ENCODE data around the gene F2.

The F2 gene

GRCh38 chr11:46718155-46719019 is 626 bp upstream of the F2 start:
- DNase-seq (ENCODE audit: low read depth), result no peak

DNA sequence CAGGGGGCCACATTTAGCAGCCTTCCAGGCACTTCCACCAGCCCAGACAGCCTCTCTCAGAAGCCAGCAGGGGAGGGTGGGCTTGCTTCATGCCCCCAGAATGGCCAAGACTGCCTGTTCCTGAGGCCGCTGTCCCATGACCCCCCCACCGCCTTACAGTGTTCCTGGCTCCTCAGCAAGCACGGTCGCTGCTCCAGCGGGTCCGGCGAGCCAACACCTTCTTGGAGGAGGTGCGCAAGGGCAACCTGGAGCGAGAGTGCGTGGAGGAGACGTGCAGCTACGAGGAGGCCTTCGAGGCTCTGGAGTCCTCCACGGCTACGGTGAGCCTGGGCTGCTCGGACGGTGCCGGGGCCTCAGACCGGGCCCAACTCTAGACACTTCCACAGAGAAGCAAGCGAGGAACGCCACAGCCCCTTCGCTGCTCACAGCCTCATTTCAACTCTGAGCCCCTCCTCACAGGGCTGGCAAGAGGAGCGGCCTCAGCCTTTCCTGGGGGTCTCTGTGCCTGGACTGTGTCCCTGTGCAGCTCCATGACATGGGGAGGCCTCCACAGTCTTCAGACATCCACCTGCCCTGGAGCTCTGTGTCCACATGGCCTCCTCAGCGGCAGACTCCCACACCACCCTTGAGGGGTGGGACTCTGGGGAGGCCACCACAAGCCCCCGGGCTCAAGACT is 668 bp downstream of the F2 start:
- no peak for DNase-seq (ENCODE audit: low read depth)

DNA sequence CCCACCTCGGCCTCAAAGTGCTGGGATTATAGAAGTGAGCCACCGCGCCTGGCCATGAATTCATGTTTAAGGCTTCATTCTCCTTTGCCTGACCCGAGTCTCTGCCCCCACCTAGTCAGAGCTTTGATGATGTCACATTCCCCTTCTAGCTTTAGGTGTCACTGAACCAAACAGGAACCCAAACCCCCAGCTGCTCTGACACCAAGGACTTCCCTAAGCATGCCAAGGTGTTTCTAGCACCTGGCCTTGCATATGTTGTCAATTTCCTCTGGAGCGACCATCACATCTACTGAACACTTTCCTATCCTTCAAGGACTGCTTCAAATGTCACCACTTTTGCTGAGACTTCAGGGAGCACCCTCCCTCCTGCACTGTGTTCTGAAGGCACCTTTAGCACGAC is 2.3 kb downstream of the F2 start:
- DNase-seq (ENCODE audit: low read depth), result no peak

- DNase-seq (ENCODE audit: low read depth), result no peak
Measured at GRCh38 chr11:46722566-46723358, 3.7 kb downstream of the F2 start.

- no peak for DNase-seq (ENCODE audit: low read depth)
Measured at GRCh38 chr11:46723359-46723680, 4.3 kb downstream of the F2 start.

- no peak for DNase-seq (ENCODE audit: low read depth)
Measured at GRCh38 chr11:46724088-46724487, 5.1 kb downstream of the F2 start.

DNA sequence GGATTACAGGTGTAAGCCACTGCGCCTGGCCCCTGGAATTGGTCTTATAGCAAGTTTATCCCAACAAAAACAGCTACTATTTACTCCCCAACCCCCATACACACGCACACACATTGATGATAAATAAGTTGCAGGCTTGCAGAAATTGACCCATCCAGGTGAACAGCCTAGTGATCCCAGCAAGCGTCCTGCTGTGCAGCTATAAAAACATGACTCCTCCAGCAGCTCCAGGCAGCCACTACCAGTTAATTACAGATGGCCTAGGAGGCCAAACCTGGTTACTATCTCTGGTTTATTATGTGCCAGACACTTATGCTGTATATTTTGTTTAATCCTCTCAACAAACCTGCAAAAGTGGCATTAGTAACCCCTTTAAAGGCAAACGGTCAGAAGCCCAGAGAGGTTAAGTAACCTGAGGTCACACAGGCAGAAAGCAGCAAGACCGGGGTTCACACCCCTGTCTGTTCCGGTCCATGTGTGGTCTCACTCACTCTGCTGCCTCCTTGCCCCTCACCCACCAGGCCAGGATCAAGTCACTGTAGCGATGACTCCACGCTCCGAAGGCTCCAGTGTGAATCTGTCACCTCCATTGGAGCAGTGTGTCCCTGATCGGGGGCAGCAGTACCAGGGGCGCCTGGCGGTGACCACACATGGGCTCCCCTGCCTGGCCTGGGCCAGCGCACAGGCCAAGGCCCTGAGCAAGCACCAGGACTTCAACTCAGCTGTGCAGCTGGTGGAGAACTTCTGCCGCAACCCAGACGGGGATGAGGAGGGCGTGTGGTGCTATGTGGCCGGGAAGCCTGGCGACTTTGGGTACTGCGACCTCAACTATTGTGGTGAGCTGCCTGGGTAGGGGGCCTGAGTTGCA is 6.6 kb downstream of the F2 start:
- no peak for DNase-seq (ENCODE audit: low read depth)

DNA sequence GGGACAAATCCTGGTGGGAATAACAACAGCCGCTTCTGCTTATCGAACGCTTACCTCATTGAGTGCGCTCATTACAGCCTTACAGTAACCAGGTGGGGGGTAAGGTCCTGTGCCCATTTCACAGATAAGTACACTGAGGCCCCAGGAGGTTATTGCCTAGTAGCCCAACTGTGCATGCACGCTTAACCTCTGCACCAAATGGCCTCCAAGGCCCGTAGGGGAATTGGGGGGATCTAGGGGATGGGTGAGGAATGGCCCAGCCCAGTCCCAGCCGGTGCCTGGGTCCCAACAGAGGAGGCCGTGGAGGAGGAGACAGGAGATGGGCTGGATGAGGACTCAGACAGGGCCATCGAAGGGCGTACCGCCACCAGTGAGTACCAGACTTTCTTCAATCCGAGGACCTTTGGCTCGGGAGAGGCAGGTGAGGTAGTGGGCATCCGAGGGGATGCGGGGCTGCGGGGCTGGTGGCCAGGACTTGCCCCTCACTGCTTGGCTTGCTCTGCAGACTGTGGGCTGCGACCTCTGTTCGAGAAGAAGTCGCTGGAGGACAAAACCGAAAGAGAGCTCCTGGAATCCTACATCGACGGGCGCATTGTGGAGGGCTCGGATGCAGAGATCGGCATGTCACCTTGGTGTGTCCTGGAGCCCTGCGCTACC is 7.3 kb downstream of the F2 start:
- DNase-seq (ENCODE audit: low read depth), result no peak

DNA sequence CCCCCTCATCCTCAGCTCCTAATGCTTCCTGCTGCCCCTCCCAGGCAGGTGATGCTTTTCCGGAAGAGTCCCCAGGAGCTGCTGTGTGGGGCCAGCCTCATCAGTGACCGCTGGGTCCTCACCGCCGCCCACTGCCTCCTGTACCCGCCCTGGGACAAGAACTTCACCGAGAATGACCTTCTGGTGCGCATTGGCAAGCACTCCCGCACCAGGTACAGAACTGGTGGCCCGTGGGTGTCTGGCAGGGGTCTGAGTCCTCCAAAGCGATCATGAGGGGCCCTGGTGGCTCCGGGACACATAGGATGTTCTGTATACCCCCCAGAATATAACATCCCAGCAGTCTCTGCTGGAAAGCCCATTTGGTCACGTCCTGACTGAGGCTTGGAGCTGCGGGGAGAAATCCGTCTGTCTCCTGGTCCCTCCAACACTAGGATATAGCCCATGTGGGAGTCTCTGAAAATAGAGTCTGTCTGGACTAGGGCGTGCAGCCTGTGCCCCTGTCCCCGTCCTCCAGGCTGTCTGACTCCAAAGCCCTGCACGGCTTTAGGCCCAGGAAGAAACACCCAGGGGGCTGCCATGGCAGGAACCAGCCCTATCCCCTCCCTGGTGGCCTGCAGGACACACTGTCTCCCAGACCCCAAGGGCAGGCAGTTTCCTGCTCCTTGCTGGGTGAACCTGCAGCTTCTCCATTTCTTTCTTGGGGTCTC is 9.1 kb downstream of the F2 start:
- no peak for DNase-seq (ENCODE audit: low read depth)

DNA sequence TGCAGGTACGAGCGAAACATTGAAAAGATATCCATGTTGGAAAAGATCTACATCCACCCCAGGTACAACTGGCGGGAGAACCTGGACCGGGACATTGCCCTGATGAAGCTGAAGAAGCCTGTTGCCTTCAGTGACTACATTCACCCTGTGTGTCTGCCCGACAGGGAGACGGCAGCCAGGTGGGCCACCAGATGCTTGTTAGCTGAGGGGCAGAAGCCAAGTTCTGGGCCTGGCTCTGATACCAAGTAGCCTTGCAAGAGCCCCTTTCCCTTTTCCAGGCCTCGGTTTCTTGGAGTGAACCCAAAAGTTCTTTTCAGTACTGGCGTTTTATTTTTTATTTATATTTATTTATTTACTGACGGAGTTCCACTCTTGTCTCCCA is 9.6 kb downstream of the F2 start:
- DNase-seq (ENCODE audit: low read depth), result no peak

GRCh38 chr11:46729110-46730027 is 10.4 kb downstream of the F2 start:
- DNase-seq (ENCODE audit: low read depth), result no peak

GRCh38 chr11:46731545-46731944 is 12.5 kb downstream of the F2 start:
- no peak for DNase-seq (ENCODE audit: low read depth)

DNA sequence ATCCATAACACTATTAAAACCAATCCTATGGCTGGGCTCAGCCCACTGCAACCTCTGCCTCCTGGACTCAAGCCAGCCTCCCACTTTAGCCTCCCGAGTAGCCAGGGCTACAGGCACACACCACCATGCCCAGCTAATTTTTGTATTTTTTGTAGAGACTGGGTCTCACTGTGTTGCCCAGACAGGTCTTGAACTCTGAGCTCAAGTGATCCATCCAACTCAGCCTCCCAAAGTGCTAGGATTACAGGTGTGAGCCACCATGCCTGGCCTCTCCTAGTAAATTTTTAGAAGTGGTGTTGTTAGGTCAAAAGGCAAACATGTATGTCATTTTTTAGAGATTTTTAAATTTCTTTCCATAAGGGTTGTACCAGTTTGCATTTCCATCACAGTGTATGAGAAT is 14.2 kb downstream of the F2 start:
- DNase-seq (ENCODE audit: low read depth), result no peak

- no peak for DNase-seq (ENCODE audit: low read depth)
Measured at GRCh38 chr11:46736146-46736545, 17.1 kb downstream of the F2 start.

DNA sequence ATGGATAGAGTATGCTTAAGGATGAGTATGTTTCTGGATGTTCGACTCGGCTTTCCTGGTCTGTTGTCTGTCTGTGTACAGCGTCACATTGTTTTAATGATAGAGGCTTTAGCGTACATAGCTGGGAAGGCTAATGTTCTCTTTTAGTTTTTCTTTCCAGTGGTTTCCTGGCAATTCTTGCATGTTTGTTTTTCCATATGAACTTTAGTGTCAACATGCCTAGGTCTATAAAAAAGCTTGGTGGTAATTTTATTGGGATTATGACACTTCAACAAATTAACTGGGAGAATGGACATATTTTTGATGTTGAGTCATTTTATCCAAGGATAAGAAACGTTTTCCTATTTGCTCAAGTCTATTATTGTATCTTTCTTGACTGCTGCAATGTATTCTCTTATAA is 17.6 kb downstream of the F2 start:
- no peak for DNase-seq (ENCODE audit: low read depth)

- no peak for DNase-seq (ENCODE audit: low read depth)
Measured at GRCh38 chr11:46737699-46738098, 18.7 kb downstream of the F2 start.

GRCh38 chr11:46738887-46739286 is 19.9 kb downstream of the F2 start:
- DNase-seq (ENCODE audit: low read depth), result no peak

DNA sequence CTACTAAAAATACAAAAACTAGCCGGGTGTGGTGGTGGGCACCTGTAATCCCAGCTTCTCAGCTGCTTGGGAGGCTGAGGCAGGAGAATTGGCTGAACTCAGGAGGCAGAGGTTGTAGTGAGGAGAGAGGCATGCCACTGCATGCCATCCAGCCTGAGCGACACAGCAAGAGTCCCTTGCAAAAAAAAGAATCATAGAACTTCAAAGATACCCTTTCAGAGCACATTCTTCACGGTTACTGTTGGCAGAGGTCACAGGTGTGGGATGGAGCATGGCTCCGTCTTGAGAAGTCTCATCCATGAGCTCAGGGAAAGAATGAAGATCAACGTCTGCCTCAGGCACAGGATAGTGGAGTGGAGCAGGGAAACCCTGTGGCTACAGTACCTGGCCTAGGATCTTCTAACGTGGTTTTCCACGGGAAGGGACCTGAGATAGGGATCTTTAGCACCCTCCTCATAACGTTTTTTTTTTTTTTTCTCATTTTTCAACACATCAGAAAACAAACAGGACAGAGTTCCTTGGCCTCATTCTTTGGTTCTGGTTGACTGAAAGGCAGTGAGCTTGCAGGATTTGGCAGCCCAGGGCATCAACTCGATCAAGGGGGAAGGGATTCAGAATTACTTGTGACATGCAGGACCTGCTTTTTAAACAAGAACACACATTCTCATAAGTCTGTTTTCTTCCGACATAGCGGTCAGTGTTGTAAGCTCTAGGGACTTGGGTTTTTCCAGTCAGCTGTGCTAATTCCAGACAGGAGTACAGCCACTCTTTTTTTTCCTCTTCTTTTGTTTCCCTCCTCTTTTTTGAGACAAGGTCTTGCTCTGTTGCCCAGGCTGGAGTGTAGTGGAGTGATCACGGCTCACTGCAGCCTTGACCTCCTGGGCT is 22.8 kb downstream of the F2 start:
- DNase-seq (ENCODE audit: low read depth), result no peak

GRCh38 chr11:46743043-46743442 is 24.0 kb downstream of the F2 start:
- DNase-seq (ENCODE audit: low read depth), result no peak

Measured in CMK (cell line).